HepG2 (cell line): Measurements from ENCODE around the gene ANO9. TPM values are rescaled to one million over a fixed set of nuclear protein-coding genes. Genes with fewer than 3 reads are reported as not detected.

Experiments
- CCAR2 ChIP-seq: fragments of 200-400 bp; formaldehyde crosslinking; optimal IDR thresholded peaks from 2 replicates; pipeline ENCODE3; 2018; ENCODE audit warnings: low read depth, mild to moderate bottlenecking, low read length, moderate library complexity
- FIP1L1 ChIP-seq: fragments of 200-400 bp; formaldehyde crosslinking; IDR thresholded peaks from 2 replicates; pipeline ENCODE4 v1.6.1; 2018; ENCODE audit warnings: low read depth, mild to moderate bottlenecking, low read length, moderate library complexity, borderline replicate concordance; ENCODE audit not compliant: insufficient read depth
- HDAC2 ChIP-seq: sonication (generic); formaldehyde crosslinking; IDR thresholded peaks from 2 replicates; pipeline ENCODE4 v1.4.0; 2020; ENCODE audit warnings: missing genetic modification reagents
- HES4 ChIP-seq: sonication (generic); formaldehyde crosslinking; IDR thresholded peaks from 2 replicates; pipeline ENCODE4 v1.9.0; 2021; ENCODE audit warnings: mild to moderate bottlenecking, missing genetic modification reagents, borderline replicate concordance
- HNRNPH1 ChIP-seq: fragments of 200-400 bp; formaldehyde crosslinking; optimal IDR thresholded peaks from 2 replicates; pipeline ENCODE3; 2017; ENCODE audit warnings: mild to moderate bottlenecking, low read depth, low read length
- KLF15 ChIP-seq: sonication (generic); formaldehyde crosslinking; IDR thresholded peaks from 2 replicates; pipeline ENCODE4 v1.8.1; 2023; ENCODE audit warnings: borderline replicate concordance, mild to moderate bottlenecking, inconsistent platforms, missing genetic modification reagents, mixed read lengths
- KLF6 ChIP-seq: IDR thresholded peaks from 2 replicates; pipeline ENCODE4 v1.8.0; 2016; ENCODE audit warnings: missing biosample characterization, missing genetic modification reagents
- NFE2L1 ChIP-seq: sonication (generic); formaldehyde crosslinking; IDR thresholded peaks from 2 replicates; pipeline ENCODE4 v1.4.0; 2020; ENCODE audit warnings: missing genetic modification reagents, mild to moderate bottlenecking, borderline replicate concordance
- RARA ChIP-seq: IDR thresholded peaks from 2 replicates; pipeline ENCODE4 v1.6.1; 2016; ENCODE audit warnings: missing genetic modification reagents, missing compliant biosample characterization
- SMARCE1 ChIP-seq: fragments of 450-650 bp; IDR thresholded peaks from 2 replicates; pipeline ENCODE4 v1.6.1; 2017; ENCODE audit warnings: borderline replicate concordance
- STAG1 ChIP-seq: sonication (generic); formaldehyde crosslinking; IDR thresholded peaks from 2 replicates; pipeline ENCODE4 v1.4.0; 2020; ENCODE audit warnings: missing genetic modification reagents
- ZFP37 ChIP-seq: sonication (generic); formaldehyde crosslinking; IDR thresholded peaks from 2 replicates; pipeline ENCODE4 v1.4.0; 2020; ENCODE audit warnings: missing genetic modification reagents, borderline replicate concordance
- ZNF143 ChIP-seq: sonication (generic); formaldehyde crosslinking; IDR thresholded peaks from 2 replicates; pipeline ENCODE4 v1.4.0; 2020; ENCODE audit warnings: missing genetic modification reagents
- ZNF282 ChIP-seq: fragments of 450-650 bp; IDR thresholded peaks from 2 replicates; pipeline ENCODE4 v1.6.1; 2018; ENCODE audit not compliant: partially characterized antibody
- ZNF737 ChIP-seq: sonication (generic); formaldehyde crosslinking; IDR thresholded peaks from 2 replicates; pipeline ENCODE4 v1.5.0; 2020; ENCODE audit warnings: missing genetic modification reagents, mild to moderate bottlenecking, borderline replicate concordance
- ZNF782 ChIP-seq: sonication (generic); formaldehyde crosslinking; IDR thresholded peaks from 2 replicates; pipeline ENCODE4 v1.4.0; 2020; ENCODE audit warnings: missing genetic modification reagents, mild to moderate bottlenecking, borderline replicate concordance
- ZSCAN29 ChIP-seq: sonication (generic); formaldehyde crosslinking; conservative IDR thresholded peaks from 2 replicates; pipeline ENCODE4 v1.4.0; 2020; ENCODE audit warnings: mild to moderate bottlenecking, missing genetic modification reagents
- polyA plus RNA-seq, 8 experiments: library from polyadenylated mRNA; depleted of rRNA in 3 of 8; stranded (reverse) in 7 of 8; unstranded in 1 of 8; fragments of >200 nt; fragmentation: Illumina TruSeq in 4 of 8; extraction: Trizol in 4 of 8; gene quantifications; 2 replicates each; pipeline versions ENCODE4 v1.2.1 to v1.2.3, GENCODE V29; 2011 to 2016; ENCODE audit warnings: low read depth in 4 of 8, missing spikeins in 1 of 8, mixed read lengths in 1 of 8; ENCODE audit not compliant: insufficient read depth in 1 of 8
- total RNA-seq, 5 experiments: library from RNA; depleted of rRNA; stranded (reverse); fragments of >200 nt; fragmentation: Illumina TruSeq; extraction: Trizol; gene quantifications; 2 replicates each; pipeline ENCODE4 v1.2.3, GENCODE V29; 2016; ENCODE audit warnings: low read depth in 1 of 5
- TF ChIP-seq, protein P1 (sequence below): sonication (generic); formaldehyde crosslinking; IDR thresholded peaks from 2 replicates; pipeline ENCODE4 v1.4.0; 2020; ENCODE audit warnings: low read depth, missing genetic modification reagents
- TF ChIP-seq, protein P2 (sequence below): IDR thresholded peaks from 2 replicates; pipeline ENCODE4 v1.6.1; 2016; ENCODE audit warnings: control low read depth
- TF ChIP-seq, protein P3 (sequence below), 2 experiments: sonication (generic) in 1 of 2; formaldehyde crosslinking in 1 of 2; IDR thresholded peaks; 2 replicates each; pipeline versions ENCODE4 v1.4.0 to v1.6.1; 2016 to 2020; ENCODE audit warnings: borderline replicate concordance in 1 of 2, low read depth in 1 of 2, mild to moderate bottlenecking in 1 of 2, missing genetic modification reagents in 1 of 2

ANO9 gene
- total and polyA plus RNA-seq, 2 of the 13 experiments (the other 11 are each of a cell fraction or from before 2014, with no cell fraction given), result 8.9 to 14.3 TPM

DNA sequence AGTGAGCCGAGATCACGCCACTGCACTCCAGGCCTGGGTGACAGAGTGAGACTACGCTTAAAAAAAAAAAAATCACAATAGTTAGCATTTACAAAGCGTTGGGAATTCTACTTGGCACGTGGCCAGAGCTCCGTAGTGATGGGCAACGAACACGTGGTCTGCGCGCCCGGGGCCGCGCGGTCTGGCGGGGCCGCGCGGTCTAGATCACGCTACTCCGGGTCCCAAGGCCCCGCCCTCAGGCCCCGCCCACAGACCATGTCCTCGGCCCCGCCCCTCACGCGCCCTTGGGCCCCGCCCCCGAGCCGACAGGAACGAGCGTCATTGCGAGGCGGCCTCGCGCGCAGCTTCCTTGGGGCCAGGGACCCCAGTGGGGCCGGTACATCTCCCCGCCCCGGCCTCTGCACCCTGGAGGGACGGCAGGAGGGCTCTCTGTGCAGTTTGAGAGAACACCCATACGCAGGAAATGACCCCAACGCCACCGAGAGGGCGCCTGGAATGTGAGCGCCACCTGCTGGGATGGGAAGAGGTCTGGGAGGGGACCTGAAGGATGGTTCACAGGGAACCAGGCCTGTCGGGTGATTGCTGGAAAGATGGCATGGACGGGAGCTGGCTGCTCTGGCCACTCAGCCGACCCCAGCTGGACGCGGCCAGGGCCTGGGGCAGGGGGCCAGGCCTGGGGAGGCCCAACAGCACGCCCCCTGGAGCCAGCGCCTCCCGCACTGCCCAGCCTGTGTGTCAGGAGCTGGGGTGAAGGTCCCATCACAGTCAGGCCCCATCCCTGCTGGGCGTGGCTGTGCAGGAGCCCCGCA lies 6.3 kb upstream of the ANO9 start (continued):
- TF ChIP-seq, protein P1, sequence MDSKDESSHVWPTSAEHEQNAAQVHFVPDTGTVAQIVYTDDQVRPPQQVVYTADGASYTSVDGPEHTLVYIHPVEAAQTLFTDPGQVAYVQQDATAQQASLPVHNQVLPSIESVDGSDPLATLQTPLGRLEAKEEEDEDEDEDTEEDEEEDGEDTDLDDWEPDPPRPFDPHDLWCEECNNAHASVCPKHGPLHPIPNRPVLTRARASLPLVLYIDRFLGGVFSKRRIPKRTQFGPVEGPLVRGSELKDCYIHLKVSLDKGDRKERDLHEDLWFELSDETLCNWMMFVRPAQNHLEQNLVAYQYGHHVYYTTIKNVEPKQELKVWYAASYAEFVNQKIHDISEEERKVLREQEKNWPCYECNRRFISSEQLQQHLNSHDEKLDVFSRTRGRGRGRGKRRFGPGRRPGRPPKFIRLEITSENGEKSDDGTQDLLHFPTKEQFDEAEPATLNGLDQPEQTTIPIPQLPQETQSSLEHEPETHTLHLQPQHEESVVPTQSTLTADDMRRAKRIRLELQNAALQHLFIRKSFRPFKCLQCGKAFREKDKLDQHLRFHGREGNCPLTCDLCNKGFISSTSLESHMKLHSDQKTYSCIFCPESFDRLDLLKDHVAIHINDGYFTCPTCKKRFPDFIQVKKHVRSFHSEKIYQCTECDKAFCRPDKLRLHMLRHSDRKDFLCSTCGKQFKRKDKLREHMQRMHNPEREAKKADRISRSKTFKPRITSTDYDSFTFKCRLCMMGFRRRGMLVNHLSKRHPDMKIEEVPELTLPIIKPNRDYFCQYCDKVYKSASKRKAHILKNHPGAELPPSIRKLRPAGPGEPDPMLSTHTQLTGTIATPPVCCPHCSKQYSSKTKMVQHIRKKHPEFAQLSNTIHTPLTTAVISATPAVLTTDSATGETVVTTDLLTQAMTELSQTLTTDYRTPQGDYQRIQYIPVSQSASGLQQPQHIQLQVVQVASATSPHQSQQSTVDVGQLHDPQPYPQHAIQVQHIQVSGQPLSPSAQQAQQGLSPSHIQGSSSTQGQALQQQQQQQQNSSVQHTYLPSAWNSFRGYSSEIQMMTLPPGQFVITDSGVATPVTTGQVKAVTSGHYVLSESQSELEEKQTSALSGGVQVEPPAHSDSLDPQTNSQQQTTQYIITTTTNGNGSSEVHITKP (CRISPR knock-in tag), result 0 out of 2 replicates have a peak, but pooled peaks have one; percentile 57
- no peak for TF ChIP-seq HNRNPH1
- TF ChIP-seq ZNF782 (CRISPR knock-in tag), result 0 out of 2 replicates have a peak, but pooled peaks have one; percentile 27
- TF ChIP-seq FIP1L1, result no peak
- TF ChIP-seq ZFP37 (CRISPR knock-in tag), result no peak
- no peak for TF ChIP-seq SMARCE1
- 0 out of 2 replicates have a peak, but pooled peaks have one; percentile 57 for TF ChIP-seq HES4 (CRISPR knock-in tag)
- no peak for TF ChIP-seq ZNF737
- peak; percentile 86 for TF ChIP-seq STAG1
- no peak for TF ChIP-seq CCAR2
- TF ChIP-seq, protein P2, sequence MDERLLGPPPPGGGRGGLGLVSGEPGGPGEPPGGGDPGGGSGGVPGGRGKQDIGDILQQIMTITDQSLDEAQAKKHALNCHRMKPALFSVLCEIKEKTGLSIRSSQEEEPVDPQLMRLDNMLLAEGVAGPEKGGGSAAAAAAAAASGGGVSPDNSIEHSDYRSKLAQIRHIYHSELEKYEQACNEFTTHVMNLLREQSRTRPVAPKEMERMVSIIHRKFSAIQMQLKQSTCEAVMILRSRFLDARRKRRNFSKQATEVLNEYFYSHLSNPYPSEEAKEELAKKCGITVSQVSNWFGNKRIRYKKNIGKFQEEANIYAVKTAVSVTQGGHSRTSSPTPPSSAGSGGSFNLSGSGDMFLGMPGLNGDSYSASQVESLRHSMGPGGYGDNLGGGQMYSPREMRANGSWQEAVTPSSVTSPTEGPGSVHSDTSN (CRISPR knock-in tag), result no peak
- TF ChIP-seq, protein P3, sequence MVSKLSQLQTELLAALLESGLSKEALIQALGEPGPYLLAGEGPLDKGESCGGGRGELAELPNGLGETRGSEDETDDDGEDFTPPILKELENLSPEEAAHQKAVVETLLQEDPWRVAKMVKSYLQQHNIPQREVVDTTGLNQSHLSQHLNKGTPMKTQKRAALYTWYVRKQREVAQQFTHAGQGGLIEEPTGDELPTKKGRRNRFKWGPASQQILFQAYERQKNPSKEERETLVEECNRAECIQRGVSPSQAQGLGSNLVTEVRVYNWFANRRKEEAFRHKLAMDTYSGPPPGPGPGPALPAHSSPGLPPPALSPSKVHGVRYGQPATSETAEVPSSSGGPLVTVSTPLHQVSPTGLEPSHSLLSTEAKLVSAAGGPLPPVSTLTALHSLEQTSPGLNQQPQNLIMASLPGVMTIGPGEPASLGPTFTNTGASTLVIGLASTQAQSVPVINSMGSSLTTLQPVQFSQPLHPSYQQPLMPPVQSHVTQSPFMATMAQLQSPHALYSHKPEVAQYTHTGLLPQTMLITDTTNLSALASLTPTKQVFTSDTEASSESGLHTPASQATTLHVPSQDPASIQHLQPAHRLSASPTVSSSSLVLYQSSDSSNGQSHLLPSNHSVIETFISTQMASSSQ (IDR thresholded peaks at IDR 0.05; ENCODE audit: low read depth), result no peak
- TF ChIP-seq, protein P3 (CRISPR knock-in tag; IDR thresholded peaks at IDR 0.05; ENCODE audit: borderline replicate concordance), result no peak; the same call in 1 of the 2 replicates
- TF ChIP-seq KLF6 (CRISPR knock-in tag), result peak; percentile 74; the same call in 1 of the 2 replicates
- TF ChIP-seq NFE2L1 (CRISPR knock-in tag), result no peak
- no peak for TF ChIP-seq KLF15
- no peak for TF ChIP-seq ZSCAN29 (CRISPR knock-in tag)
- TF ChIP-seq ZNF143 (CRISPR knock-in tag), result peak; percentile 74
- no peak for TF ChIP-seq ZNF282
- no peak; the same call in 1 of the 2 replicates for TF ChIP-seq RARA (CRISPR knock-in tag)
- peak; percentile 82 for TF ChIP-seq HDAC2 (CRISPR knock-in tag)
